ENCODE data around the gene ENOPH1.
A peak's percentile ranks its signal among the peaks of the same experiment; 100 is the strongest.
"Not testable (repeated sequence)": the region's sequence is repeated elsewhere in the genome, so short reads cannot be mapped to it uniquely, and the experiment has no call there.

ENOPH1 gene

DNA sequence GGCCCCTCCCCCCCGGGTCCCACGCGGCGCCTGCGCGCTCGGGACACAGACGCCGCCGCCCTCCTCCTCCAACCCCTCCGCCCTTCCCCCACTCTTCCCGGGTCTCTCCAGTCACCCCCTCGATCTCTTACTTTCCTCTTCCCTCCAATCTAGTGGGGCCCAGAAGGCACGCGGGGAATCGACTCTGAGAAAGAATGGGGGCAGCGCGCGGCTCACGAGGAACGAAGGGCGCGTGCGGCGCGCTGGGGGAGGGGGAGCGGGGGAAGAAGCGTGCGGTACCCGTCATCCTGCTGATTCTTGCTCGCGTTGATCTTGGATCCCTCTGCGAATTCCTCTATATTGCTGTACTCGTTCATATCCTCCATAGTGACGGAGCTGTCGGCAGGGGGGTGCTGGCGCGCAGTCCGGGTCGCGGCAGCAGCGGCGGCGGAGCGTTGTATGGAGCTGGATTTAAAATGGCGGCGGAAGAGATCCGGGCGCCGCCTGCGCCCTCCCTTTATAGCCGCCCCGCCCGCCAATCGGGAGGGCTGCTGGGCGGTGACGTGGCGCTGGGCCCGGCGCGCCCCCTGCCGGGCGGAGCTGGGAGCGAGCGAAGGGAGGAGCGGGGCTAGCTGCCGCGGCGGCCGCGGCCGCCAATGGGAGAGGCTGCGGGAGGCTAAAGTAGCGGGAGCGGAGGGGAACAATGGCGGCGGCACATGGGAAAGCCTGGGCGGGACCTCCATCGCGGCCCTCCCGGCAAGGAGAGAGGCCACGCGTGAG is 1.2 kb upstream of the ENOPH1 start:
- peak; percentile 94 for DNase-seq (ENCODE audit: low spot score)

DNA sequence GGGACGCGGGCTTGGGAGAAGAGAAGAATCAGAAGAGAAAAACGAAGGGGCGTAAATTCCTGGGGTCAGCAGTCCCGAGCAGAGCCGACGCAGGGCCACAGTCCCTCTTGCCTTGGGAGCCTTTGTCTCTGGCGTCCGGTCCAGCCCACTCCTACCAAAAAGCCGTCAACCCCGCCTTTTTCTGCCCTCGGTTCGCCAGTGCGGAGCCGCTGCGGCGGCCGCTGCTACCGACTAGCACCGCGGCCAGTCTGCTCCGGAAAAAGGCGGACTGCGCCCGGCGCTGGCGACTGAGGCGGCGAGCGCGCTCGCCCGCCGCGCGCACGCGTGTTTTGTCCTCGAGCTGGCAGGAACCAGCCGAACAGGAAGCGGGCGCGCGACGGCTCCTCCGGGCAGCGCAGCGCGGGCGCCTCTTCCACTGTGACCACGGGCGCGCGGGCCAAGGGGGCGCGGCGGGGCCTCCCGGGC is 630 bp upstream of the ENOPH1 start:
- no peak for DNase-seq (ENCODE audit: low spot score)

DNA sequence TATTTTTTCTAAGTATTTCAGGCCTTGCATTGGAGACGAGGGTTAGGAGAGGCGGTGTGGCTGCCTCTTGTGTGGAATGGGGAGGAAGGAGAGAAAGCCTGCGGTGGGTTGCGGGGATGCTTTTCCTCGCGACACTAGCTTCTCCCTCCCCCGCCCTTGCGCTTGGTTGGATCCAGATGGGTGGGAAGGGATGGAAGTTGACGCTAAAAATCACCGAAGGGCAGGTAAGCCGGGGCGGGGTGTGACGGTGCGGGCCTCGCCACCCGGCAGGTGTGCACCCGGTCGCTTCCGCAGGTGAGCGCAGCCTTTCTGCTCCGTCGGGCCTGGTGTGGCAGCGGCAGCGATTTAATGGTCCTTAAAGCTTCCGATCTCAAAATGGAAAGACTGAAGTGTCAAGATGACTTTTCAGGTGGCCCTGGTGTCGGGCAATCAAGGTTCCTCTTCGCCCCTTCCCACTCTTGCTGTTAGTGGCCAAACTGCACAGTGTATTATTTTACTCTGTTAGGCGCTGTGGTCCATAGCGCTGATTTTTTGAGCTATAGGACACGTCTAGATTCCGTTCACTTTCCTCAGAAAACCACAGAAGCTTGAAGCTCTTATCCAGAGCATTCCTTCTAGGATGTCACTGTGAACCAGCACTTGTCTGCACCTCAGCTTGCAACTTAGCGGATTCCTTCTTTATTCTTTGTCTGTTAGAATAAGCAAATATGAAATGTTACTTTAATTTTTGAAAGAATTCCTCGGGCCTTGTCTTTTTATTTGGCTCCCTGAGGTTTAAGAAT is 765 bp downstream of the ENOPH1 start:
- DNase-seq (ENCODE audit: low spot score), result peak; percentile 46

DNA sequence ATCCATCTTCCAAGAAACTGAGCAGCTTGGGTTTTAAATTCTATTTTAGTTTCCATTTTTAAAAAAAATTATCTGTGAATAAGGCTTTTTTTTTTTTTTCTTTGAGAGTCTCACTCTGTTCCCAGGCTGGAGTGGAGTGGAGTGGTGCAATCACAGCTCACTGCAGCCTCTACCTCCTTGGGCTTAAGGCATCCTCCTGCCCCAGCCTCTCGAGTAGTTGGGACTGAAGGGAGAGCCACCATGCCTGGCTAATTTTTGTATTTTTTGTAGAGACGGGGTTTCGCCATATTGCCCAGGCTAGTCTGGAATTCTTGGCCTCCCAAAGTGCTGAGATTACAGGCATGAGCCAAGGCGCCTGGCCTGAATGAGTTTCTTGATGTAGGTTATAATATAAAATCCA is 1.4 kb downstream of the ENOPH1 start:
- no peak for DNase-seq (ENCODE audit: low spot score)

DNA sequence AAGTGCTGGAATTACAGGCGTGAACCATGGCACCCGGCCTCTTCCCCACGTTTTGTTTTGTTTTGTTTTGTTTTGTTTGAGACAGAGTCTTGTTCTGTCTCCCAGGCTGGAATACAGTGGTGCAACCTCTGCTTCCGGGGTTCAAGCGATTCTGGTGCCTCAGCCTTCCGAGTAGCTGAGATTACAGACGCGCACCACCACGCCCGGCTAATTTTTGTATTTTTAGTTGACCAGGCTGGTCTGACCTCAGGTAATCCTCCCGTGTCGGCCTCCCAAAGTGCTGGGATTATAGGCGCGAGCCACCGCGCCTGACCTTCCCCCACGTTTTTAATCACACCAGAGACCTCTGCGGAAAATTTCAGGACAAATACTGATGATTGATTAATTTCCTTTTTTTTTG is 2.2 kb downstream of the ENOPH1 start:
- DNase-seq (ENCODE audit: low spot score), result no peak

DNA sequence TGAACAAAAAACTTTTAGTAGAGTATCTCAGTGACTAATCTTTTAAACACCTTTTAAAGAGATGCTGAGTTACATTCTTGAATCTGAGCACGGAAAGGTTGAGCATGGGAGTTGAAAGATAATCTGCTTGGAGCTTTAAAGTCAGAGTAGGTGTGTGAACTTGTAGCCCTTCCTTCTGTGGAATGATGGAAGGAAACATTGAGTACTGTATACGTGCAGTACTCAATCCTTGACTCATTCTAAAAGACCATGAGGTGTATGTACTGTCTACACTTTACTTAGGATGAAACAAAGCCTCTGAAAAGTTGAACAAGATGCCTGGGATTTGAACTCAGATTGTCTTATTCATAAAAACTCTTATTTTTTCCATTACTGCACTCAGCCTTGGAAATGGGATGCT is 3.4 kb downstream of the ENOPH1 start:
- no peak for DNase-seq (ENCODE audit: low spot score)

DNA sequence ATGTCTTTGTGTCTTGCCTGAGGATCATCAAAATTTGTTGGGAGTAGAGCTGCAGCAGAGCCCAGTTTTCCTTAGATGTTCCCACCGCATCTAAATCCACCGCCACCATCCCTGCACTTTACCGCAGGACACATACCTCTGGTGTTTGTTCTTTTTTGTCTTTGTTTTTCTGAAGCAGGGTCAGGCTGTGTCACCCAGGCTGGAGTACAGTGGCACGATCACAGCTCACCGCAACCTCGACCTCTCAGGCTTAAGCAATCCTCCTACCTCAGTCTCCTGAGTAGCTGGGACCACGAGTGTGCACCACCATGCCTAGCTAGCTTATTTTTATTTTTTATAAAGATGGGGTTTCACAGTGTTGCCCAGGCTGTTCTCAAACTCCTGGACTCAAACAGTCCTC is 4.6 kb downstream of the ENOPH1 start:
- DNase-seq (ENCODE audit: low spot score), result no peak

DNA sequence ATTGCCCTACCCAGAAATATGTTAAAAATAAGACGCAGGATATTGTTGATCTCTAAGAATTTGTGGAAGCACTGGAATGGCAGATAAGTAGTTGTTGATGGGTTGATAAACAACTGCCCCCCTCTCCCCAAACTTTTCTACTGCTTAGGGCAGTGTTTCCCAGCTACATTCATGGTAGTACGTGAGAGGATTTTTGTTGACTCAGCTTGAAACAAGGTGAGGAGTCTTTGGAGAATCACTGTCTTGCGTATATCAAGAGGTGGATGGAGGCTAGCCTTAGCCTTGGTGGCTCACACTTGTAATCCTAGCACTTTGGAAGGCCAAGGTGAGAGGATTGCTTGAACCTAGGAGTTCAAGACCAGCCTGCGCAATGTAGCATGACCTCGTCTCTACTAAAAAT is 5.7 kb downstream of the ENOPH1 start:
- no peak for DNase-seq (ENCODE audit: low spot score)

DNA sequence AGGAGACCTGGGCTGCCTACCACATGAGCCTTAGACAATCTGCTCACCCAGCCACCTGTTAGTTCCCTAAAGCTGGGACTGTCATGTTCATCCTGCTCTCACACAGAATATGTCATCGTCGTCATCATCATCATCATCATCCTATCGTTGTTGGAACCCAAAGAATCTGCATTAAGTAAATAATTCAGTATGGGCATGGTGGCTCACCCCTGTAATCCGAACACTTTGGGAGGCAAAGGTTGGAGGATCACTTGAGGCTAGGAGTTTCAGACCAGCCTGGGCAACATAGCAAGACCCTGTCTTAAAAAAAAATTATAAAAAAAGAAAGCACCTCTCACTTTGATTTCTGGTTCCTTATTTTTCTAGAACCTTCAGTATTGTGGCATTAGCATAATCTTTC is 6.4 kb downstream of the ENOPH1 start:
- no peak for DNase-seq (ENCODE audit: low spot score)

DNA sequence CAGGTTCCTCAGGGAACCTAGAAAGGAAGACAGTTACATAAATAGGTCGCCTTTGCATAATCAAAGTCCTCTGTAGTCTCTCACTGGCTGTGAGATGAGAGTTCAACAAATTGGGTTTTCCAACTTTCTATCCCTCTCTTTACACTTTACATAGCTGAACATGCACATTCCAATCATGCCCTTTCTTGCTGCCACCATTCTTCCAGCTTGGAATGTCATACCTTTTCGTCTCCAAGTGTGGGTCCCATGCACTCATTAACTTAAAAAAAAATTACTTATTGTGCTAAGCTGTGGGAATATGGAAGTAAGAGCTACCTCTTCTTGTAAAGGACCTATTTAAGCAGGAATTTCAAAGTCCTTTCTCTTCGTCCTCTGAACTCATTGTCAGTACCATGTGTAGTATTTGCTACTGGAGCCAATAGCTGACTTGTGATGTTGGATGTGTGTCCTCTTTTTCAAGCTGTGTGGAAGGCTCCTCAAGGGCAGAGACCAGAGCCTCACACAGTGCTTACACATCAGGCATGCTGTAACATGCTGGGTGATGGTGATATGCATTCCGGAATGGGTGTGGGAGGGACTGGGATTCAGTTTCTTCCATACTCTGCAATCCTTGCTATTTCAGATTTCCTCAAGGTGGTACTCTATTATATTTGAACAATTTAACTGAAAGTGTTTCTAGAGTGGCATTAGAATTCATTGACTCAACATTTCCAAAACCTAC is 7.1 kb downstream of the ENOPH1 start:
- no peak for DNase-seq (ENCODE audit: low spot score)

DNA sequence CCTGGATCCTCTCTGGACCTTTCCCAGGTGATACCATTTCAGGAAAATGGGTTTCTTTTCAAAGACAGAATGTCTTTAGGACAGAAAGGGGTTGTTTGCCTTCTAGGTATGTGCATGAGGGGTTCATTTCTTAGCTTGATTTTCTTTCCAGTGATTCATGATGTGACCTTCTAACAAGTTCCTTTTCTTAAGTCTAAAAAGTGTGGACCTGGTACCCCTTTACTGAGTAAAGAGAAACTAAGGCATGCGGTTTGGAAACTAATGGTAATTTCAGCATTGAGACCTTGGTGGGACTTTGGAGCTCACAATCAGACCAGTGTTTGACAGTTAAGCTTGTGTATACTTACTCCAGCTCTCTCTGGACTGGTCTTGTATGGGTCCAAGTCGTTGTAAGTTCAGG is 8.7 kb downstream of the ENOPH1 start:
- DNase-seq (ENCODE audit: low spot score), result no peak

DNA sequence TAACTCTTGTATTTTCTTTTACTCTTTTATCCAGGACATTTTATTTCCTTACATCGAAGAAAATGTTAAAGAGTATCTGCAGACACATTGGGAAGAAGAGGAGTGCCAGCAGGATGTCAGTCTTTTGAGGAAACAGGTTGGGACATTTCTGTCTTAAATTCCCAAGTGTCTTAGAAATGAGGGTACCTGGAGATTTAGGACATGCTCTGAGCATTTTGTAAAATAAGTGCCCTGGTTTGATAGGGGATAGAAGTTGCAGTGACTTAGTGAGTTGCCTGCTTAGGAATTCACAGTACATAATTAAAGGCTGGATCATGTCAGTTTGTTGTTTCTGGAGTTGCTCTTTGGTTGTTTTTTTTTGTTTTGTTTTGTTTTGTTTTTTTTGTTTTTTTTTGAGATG is 17.5 kb downstream of the ENOPH1 start:
- DNase-seq (ENCODE audit: low spot score), result no peak

DNA sequence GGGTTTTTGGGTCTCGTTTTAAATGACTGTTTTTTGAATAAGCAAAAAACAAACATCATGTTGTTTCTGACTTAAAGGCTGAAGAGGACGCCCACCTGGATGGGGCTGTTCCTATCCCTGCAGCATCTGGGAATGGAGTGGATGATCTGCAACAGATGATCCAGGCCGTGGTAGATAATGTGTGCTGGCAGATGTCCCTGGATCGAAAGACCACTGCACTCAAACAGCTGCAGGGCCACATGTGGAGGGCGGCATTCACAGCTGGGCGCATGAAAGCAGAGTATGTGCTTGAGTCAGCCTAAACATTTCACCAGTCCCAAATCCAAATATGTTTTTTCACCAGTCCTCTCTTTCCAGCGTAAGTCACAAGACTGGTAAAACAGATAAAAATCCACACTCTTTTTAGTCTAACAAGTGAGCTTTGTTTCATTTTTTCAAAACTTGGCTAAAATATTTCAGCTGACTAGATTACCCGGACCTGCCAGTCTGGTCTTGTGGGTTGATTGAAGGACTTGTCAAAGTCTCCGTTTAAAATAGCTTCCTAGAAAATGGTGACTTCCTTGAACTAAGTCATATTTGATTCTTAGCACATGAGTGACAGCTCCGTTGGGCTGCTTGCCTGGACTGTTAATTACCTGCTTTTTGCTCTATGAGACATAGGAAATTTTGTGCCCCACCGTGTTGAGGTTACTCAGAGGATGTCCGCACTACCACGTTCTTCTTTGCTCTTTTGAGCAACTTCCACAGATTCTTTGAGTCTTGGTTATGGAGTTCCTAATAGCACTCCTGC is 20.8 kb downstream of the ENOPH1 start:
- no peak for DNase-seq (ENCODE audit: low spot score)

DNA sequence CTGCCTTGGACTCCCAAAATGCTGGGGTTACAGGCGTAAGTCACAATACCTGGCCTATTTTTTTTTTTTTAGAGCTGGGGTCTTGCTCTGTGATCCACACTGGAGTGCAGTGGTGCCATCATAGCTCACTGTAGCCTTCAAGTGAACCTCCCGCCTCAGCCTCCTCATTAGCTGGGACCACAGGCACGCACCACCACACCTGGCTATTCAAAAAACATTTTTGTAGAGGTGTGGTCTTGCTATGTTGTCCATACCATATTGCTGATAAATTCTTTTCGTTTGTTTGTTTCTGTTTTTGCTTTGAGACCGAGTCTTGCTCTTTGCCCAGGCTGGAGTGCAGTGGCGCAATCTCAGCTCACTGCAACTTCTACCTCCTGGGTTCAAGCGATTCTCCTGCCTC is 21.6 kb downstream of the ENOPH1 start:
- DNase-seq (ENCODE audit: low spot score), result no peak

DNA sequence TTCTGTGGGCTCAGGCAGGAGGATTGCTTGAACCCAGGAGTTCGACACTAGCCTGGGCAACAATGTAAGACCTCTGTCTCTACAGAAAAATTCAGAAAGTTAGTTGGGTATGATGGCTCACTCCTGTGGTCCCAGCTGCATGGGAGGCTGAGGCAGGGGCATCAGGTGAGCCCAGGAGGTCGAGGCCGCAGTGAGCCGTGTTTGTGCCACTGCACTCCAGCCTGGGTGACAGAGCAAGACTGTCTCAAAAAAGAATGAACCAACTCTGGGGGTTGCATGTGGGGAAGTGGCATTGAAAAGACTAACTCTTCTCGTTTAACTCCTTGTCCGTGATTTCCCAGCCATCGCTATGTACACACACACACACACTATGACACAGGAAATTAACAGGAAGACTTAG is 26.9 kb downstream of the ENOPH1 start:
- no peak for DNase-seq (ENCODE audit: low spot score)

DNA sequence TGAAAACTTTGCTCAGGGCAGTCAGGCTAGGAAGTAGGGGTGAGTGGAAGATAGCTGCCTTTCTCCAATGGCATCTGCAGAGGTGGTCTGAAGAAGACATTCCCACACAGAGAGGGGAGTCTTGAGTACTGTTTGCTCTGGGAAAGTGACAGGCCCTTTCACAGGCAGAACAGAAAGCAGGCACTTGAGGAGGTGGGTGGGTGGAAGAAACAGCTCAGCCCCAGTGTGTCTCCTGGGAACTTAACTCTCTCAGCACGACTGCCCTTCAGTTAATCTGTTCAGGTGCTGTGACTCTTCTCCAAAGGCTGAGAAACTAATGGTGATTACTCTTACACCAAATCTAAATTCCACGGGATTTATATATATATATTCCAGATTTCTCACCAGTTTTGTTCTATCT is 28.3 kb downstream of the ENOPH1 start:
- no peak for DNase-seq (ENCODE audit: low spot score)

DNA sequence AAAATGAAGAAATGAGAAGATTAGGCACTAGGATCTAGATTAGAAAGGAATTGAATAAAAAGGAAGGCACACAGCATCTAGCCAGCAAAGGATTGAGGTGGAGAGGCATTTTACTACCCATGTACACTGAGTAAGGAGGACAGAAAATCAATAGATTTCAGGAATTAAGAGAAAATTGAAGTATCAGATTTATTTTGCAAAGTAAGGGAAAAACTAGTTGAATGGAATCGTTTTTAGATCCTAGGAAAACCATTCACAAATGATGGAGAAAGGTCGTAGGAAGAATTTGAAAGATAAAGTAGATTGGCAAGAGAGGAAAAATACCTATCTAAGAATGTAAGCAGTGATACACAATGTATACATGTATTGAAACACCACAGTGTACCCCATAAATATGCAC is 31.3 kb downstream of the ENOPH1 start:
- no peak for DNase-seq (ENCODE audit: low spot score)

DNA sequence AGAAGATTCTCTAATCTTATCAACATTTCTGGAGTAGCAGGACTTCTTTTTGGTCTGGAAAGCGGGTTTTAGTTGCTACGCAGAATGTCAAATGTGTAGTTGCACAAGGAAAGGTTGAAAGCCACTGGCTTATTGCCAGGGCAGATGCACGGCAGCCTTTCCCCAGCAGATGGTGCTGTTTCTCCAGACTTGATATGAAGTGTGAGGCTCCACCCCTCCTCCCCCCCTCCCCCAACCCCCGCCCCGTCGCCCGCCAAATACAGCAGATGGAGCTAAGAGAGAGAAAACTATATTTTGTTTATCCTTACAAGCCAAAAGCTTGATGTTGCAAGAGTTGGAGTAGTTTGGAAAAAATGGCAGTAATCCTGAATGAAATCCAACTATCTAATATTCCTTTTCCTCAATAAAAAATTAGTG is 32.0 kb downstream of the ENOPH1 start:
- peak; percentile 91 for DNase-seq (ENCODE audit: low spot score)

DNA sequence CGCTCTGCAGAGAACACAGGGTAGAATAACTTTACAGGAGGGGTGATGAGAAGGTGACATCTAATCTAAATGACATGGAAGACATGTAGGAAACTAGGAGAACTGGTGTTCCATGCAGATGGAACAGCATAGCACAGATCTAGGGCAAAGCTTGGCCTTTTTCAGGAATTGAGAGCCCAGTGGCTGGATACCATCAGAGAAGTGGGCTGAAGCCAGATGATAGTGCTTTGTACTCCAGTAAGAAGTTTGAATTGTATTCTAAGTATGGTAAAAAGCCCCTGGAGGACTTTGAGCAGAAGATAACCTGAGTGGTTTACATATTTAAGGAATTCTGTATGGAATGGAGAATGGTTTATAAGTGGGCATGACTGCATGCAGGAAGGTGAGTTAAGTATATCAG is 32.8 kb downstream of the ENOPH1 start:
- no peak for DNase-seq (ENCODE audit: low spot score)

DNA sequence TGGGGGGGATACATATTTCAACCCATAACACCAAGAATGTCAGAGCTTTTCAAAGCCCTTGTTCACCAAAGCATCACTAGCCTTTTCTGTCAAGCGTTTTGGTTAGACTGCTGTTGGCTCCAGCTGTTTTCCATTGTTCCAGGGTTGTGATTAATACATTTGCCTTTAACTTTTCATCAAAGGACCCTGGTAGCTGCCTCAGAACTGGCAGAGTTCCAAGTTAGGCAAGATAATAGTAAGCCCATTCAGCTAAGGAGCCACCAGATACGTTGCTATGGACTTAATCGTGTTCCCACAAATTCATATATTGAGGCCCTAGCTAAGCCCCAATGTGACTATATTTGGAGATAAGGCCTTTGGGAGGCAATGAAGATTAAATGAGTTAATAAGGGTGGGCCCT is 37.1 kb downstream of the ENOPH1 start:
- DNase-seq (ENCODE audit: low spot score), result no peak

DNA sequence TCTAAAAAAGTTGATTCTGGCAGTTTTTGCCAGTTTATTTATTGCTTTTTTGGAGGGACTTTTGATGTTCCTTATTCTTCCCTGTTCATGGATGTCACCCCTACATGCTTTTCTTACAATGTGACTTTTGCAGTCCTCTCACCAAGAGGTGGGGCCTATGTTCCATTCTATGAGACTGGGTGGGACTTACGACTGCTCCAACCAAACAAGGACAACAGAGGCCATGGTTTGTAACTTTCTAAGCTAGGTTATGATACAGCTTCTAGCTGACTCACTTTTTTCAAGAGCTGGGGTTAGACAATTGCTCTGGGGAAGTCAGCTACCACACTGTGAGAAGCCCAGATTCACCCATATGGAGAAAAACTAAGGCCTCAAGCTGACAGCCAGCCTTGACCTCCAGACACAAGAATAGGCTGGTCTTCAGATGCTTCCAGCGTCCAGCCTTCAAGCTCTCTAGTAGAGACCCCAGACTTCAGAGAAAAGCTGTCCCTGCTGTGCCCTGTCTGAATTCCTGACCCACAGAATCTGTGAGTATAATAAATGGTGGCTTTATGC is 39.5 kb downstream of the ENOPH1 start:
- DNase-seq (ENCODE audit: low spot score), result no peak

DNA sequence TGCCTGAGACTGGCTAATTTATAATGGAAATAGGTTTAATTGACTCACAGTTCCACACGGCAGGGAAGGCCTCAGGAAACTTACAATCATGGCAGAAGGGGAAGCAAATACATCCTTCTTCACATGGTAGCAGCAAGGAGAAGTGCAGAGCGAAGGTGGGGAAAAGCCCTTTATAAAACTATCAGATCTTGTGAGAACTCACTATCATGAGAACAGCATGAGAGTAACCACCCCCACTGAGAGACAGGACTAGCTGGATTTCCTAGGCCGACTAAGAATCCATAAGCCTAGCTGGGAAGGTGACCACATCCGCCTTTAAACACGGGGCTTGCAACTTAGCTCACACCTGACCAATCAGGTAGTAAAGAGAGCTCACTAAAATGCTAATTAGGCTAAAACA is 42.7 kb downstream of the ENOPH1 start:
- DNase-seq (ENCODE audit: low spot score), result not testable (repeated sequence)

Measured in iPS-NIHi11 (cell line).